NK-92 treated with Interleukin-12 subunit alpha and Interleukin-12 subunit beta, amount 100 ng/mL, for 24 hours (cell line): ENCODE measurements around the gene TBC1D9B.

ENCODE experiments used
- DNase-seq: peaks from one replicate; lab custom pipeline; 2025; lab: John Stamatoyannopoulos, UW

Gene TBC1D9B

GRCh38 chr5:179907556-179908324, at the start of gene TBC1D9B:
TSS of gene TBC1D9B (minus strand) at chr5:179907897. CDS start at chr5:179907821, 76 bp downstream.
- DNase-seq = peak; percentile 47

GRCh38 chr5:179955630-179956029, 47.9 kb upstream of the TBC1D9B start:
- DNase-seq = no peak

GRCh38 chr5:179955062-179955461, 47.4 kb upstream of the TBC1D9B start:
- no peak for DNase-seq

- DNase-seq = no peak
These were observed 46.7 kb upstream of the TBC1D9B start for GRCh38 chr5:179954434-179954833.

GRCh38 chr5:179953987-179954386, 46.3 kb upstream of the TBC1D9B start:
- DNase-seq = no peak

GRCh38 chr5:179936976-179937681, 29.4 kb upstream of the TBC1D9B start:
- no peak for DNase-seq

GRCh38 chr5:179930788-179931473, 23.2 kb upstream of the TBC1D9B start:
- DNase-seq = no peak

- DNase-seq = no peak
These were observed 20.1 kb upstream of the TBC1D9B start for GRCh38 chr5:179927824-179928223.

GRCh38 chr5:179926657-179927056, 19.0 kb upstream of the TBC1D9B start:
- DNase-seq = no peak

GRCh38 chr5:179923436-179923835, 15.7 kb upstream of the TBC1D9B start:
- no peak for DNase-seq

GRCh38 chr5:179920175-179920574, 12.5 kb upstream of the TBC1D9B start:
- no peak for DNase-seq

- no peak for DNase-seq
These were observed 11.9 kb upstream of the TBC1D9B start for GRCh38 chr5:179919487-179920060.

GRCh38 chr5:179918742-179919486, 11.2 kb upstream of the TBC1D9B start:
- no peak for DNase-seq

- no peak for DNase-seq
These were observed 8.8 kb upstream of the TBC1D9B start for GRCh38 chr5:179916523-179916922.

GRCh38 chr5:179915406-179915935, 7.8 kb upstream of the TBC1D9B start:
- DNase-seq = no peak

GRCh38 chr5:179914032-179914755, 6.5 kb upstream of the TBC1D9B start:
- peak; percentile 17 for DNase-seq

- no peak for DNase-seq
These were observed 5.8 kb upstream of the TBC1D9B start for GRCh38 chr5:179913461-179913860.

GRCh38 chr5:179912951-179913350, 5.3 kb upstream of the TBC1D9B start:
- DNase-seq = no peak

GRCh38 chr5:179912386-179912785, 4.7 kb upstream of the TBC1D9B start:
- no peak for DNase-seq

GRCh38 chr5:179909224-179909623, 1.5 kb upstream of the TBC1D9B start:
- no peak for DNase-seq

- no peak for DNase-seq
These were observed 831 bp upstream of the TBC1D9B start for GRCh38 chr5:179908528-179908927.
